Measurements from ENCODE around the gene PRKAR2B.
A peak's percentile ranks its signal among the peaks of the same experiment; 100 is the strongest.

Gene PRKAR2B

DNA sequence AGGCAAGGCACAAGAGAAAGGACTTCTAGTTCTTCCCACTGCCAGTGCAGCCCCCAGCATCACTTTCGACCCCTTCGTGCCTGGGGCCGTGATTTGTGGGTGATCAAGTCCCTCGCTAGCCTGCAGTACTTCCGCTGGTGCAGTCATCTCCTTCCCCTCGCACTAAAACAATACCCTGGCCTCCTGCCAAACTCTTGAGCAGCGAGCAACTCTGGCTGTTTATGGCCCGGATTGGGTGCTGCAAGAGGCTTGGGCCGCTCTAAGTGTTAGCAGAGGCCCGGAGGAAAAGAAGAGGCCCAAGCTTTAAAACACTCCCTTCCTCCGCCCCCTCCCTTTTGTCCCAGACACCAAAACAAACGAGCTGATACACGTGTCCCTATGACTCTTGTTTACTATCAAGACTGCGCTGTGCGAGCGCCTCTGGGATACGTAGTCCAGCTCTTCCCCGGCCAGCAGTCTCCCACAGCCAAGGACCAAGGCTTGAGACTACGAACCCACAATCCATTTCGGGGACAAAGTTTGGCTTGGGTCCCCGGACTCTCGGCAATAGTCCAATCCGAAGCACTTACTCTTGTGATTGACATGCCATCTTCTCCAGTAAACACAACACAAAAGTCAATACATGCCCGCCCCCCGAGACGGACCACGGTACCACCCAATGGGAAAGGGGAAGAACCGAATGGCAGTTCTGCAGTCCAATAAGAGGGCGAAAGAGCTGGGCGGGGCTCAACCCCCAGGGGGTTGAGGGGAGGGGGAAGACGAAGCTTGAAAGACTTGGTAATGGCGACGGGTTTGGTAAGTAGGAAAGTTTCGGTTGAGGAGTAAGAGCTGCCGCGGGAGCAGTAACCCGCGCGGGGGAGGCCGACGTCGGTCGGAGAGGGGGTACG is 124.0 kb downstream of the PRKAR2B start, which contains the start of gene HBP1:
Gene HBP1, plus strand, starts transcription at position 771 of the 887 bp plus-strand sequence. CDS start 10,891 bp downstream, outside the sequence.
- WGBS (ENCODE audit: insufficient coverage) = under 1% methylated on average over 36 of the region's 44 CpGs
- Histone ChIP-seq H3K4me1 (ENCODE audit: control extremely low read depth in 1 of 4, control insufficient read depth in 4 of 4, insufficient read depth in 4 of 4, low read length in 3 of 4) (peaks cover 14 to 27% (median 16%) of the 10 kb centered on the region in 4 experiments), H3K9me3 (ENCODE audit: control extremely low read depth in 1 of 5, control insufficient read depth in 4 of 5, insufficient read depth in 2 of 5, low read depth in 1 of 5, low read length in 4 of 5) (no peaks in the 10 kb centered on the region), H3K27me3 (replicated peaks in 2 of 5; ENCODE audit: control insufficient read depth in 4 of 5, insufficient read depth in 5 of 5, low read length in 4 of 5) (no peaks in the 10 kb centered on the region), H3K27ac (ENCODE audit: insufficient read depth in 1 of 2, low read depth in 1 of 2, low read length in 2 of 2, poor library complexity in 1 of 2, severe bottlenecking in 2 of 2) (peak within 1 kb of the TSS; percentile 97 to 99), H3K36me3 (ENCODE audit: control insufficient read depth in 4 of 4, insufficient read depth in 4 of 4, low read length in 3 of 4) (peaks cover 0 to 4% (median 2%) of the 10 kb centered on the region in 4 experiments), H3K4me3 (ENCODE audit: control insufficient read depth in 1 of 7, extremely low read depth in 1 of 7, insufficient read depth in 4 of 7, low read depth in 2 of 7, low read length in 6 of 7) (peak within 1 kb of the TSS; percentile 74 to 98 (median 90))
- POLR2A ChIA-PET = interaction anchor here (0.9 to 1.4 kb wide), 4 partner anchors 9 to 884 kb away, joined by 4 to 5 read pairs (median 4); partner anchors contain the start of gene NAMPT
- CTCF ChIA-PET = interaction anchor here (0.6 to 2.8 kb wide), 7 partner anchors 13 to 195 kb away, joined by 3 to 16 read pairs (median 6); no protein-coding TSS in a partner anchor
- DNase-seq = peak; percentile 100

DNA sequence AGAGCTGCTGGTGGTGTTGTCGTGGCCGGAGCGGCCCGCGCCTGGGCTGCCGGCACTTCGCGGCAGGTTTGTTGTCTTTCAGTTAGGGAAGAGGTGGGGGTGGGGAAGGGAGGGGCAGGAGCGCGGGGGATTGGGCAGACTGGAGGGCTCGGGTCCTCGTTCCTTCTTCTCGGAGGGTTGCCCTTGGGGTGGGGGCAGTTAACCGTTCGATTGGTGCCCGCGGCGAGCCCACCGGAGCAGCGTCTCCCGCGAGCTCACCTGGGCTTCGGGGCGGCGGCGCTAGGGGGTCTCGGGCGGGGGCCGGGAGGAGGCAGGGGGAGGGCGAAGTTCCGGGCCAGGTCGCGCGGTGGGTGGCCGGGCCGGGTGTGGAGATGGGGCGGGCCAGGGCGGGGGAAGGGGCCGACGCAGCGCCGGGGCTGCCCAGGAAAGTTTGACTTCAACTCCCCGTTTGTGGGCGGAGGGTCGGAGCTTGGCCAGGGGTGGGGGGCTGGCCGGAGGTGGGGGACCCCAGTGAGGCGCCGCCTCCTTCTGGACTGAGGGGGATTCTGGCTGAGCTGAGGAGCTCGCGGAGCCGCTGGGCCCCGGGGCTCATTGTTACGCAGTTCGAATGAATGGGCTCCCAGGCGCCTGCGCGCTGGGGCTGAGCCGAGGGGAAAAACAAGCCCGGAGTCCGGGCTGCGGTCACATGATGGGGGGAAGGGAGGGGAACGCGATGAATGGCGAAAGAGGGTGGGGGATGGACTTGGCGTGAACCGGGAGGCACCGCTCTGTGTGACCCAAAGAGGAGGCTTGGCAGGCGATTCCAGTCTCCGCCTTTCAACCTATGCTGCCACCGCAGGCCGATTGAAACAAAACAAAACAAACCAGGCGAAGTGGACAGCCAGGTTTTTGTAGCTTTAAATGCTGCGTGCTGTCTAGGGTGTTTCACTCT is 124.9 kb downstream of the PRKAR2B start:
- POLR2A ChIA-PET = interaction anchor here (0.6 to 1.4 kb wide), 6 partner anchors 11 to 885 kb away, joined by 3 to 9 read pairs (median 4); partner anchors contain the start of gene NAMPT
- H3K27me3 ChIP-seq (replicated peaks in 2 of 5; ENCODE audit: control insufficient read depth in 4 of 5, insufficient read depth in 5 of 5, low read length in 4 of 5) = no peaks in the 10 kb centered on the region
- CTCF ChIA-PET = interaction anchor here (1.4 to 2.8 kb wide), 4 partner anchors 12 to 22 kb away, joined by 6 to 16 read pairs (median 12); no protein-coding TSS in a partner anchor
- H3K9me3 ChIP-seq (ENCODE audit: control extremely low read depth in 1 of 5, control insufficient read depth in 4 of 5, insufficient read depth in 2 of 5, low read depth in 1 of 5, low read length in 4 of 5) = no peaks in the 10 kb centered on the region
- peaks cover 15 to 36% (median 22%) of the 10 kb centered on the region in 4 experiments for H3K4me1 ChIP-seq (ENCODE audit: control extremely low read depth in 1 of 4, control insufficient read depth in 4 of 4, insufficient read depth in 4 of 4, low read length in 3 of 4)
- peak; percentile 93 to 97 (median 96) for DNase-seq
- H3K36me3 ChIP-seq (ENCODE audit: control insufficient read depth in 4 of 4, insufficient read depth in 4 of 4, low read length in 3 of 4) = peaks cover 0 to 4% (median 2%) of the 10 kb centered on the region in 4 experiments
- WGBS (ENCODE audit: insufficient coverage) = 0% methylated on average over 52 of the region's 73 CpGs
- peak overlapping the region; percentile 74 to 98 (median 87) for H3K4me3 ChIP-seq (ENCODE audit: control insufficient read depth in 1 of 7, extremely low read depth in 1 of 7, insufficient read depth in 4 of 7, low read depth in 2 of 7, low read length in 6 of 7)
- H3K27ac ChIP-seq (ENCODE audit: insufficient read depth in 1 of 2, low read depth in 1 of 2, low read length in 2 of 2, poor library complexity in 1 of 2, severe bottlenecking in 2 of 2) = peak overlapping the region; percentile 97 to 99

DNA sequence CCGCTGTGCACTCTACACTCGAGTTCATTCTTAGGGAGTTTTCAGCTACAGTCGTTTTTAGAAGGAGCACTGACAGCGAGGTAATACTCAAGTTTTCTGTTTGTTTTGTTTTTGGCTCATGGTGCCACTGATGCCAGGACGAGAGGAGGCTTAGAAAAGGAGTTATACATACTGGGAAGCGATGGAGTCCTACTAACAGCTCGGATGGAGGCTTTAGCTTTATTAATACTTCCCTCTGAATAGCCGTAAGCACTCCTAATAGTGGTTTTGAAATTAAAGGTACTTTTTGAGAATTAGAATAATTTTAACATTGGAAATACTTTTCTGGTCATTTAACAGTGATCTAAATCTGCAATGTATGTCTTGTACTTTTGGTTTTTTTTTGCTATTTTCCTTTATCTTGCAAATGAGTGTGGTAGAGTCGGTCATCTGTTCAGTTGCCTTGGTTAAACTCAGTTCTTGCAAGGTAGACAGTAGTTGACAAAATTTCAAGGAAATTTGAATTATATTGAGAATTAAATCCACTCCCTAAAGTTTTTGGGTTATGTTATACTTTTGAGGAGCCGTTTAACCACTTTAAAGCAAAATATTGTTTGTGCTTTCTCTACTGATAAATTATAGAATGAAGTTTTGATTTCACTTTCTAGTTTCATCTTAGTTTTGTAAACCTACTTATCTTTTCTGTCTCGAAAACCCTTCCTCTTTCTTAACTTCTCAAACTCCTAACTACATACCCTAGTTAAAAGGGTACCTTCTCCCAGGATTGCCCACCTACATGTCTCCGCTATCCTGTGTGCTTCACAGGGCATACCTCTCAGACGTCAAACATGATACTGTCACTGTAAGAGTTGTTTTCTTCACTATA is 125.8 kb downstream of the PRKAR2B start:
- CTCF ChIA-PET = interaction anchor here (2.7 kb wide), 1 partner anchor 11 kb away, joined by 12 read pairs; no protein-coding TSS in a partner anchor
- WGBS (ENCODE audit: insufficient coverage) = 2% methylated on average over 7 of the region's 13 CpGs
- Histone ChIP-seq H3K4me1 (ENCODE audit: control extremely low read depth in 1 of 4, control insufficient read depth in 4 of 4, insufficient read depth in 4 of 4, low read length in 3 of 4) (peaks cover 17 to 43% (median 28%) of the 10 kb centered on the region in 4 experiments), H3K27me3 (replicated peaks in 2 of 5; ENCODE audit: control insufficient read depth in 4 of 5, insufficient read depth in 5 of 5, low read length in 4 of 5) (no peaks in the 10 kb centered on the region), H3K27ac (ENCODE audit: insufficient read depth in 1 of 2, low read depth in 1 of 2, low read length in 2 of 2, poor library complexity in 1 of 2, severe bottlenecking in 2 of 2) (peak overlapping the region; percentile 97 to 99), H3K9me3 (ENCODE audit: control extremely low read depth in 1 of 5, control insufficient read depth in 4 of 5, insufficient read depth in 2 of 5, low read depth in 1 of 5, low read length in 4 of 5) (no peaks in the 10 kb centered on the region), H3K4me3 (ENCODE audit: control insufficient read depth in 1 of 7, extremely low read depth in 1 of 7, insufficient read depth in 4 of 7, low read depth in 2 of 7, low read length in 6 of 7) (peak overlapping the region; percentile 74 to 98 (median 87)), H3K36me3 (ENCODE audit: control insufficient read depth in 4 of 4, insufficient read depth in 4 of 4, low read length in 3 of 4) (peaks cover 0 to 4% (median 3%) of the 10 kb centered on the region in 4 experiments)
- POLR2A ChIA-PET = interaction anchor here (0.6 to 1.4 kb wide), 4 partner anchors 10 to 96 kb away, joined by 3 to 9 read pairs (median 4); no protein-coding TSS in a partner anchor
- DNase-seq = peak in 2 of 3 donors; percentile 25 to 31

DNA sequence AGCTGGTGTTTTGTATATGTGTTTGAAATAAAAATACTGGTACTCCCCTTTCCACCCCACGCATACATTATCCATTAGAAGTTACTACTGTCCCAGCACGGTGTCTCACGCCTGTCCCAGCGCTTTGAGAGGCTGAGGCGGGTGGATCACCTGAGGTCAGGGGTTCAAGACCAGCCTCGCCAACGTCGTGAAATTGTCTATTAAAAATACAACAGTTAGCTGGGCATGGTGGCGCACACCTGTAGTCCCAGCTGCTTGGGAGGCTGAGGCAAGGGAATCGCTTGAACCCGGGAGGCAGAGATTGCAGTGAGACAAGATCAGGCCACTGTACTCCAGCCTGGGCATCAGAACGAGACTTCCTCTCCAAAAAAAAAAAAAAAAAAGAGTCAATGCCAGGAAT is 127.0 kb downstream of the PRKAR2B start:
- Histone ChIP-seq H3K4me3 (ENCODE audit: control insufficient read depth in 1 of 7, extremely low read depth in 1 of 7, insufficient read depth in 4 of 7, low read depth in 2 of 7, low read length in 6 of 7) (peak overlapping the region in 1 of 7 experiments; percentile 10), H3K27me3 (replicated peaks in 2 of 5; ENCODE audit: control insufficient read depth in 4 of 5, insufficient read depth in 5 of 5, low read length in 4 of 5) (no peaks in the 10 kb centered on the region), H3K4me1 (ENCODE audit: control extremely low read depth in 1 of 4, control insufficient read depth in 4 of 4, insufficient read depth in 4 of 4, low read length in 3 of 4) (peaks cover 17 to 43% (median 28%) of the 10 kb centered on the region in 4 experiments), H3K27ac (ENCODE audit: insufficient read depth in 1 of 2, low read depth in 1 of 2, low read length in 2 of 2, poor library complexity in 1 of 2, severe bottlenecking in 2 of 2) (no peak overlapping the region), H3K36me3 (ENCODE audit: control insufficient read depth in 4 of 4, insufficient read depth in 4 of 4, low read length in 3 of 4) (peaks cover 0 to 4% (median 3%) of the 10 kb centered on the region in 4 experiments), H3K9me3 (ENCODE audit: control extremely low read depth in 1 of 5, control insufficient read depth in 4 of 5, insufficient read depth in 2 of 5, low read depth in 1 of 5, low read length in 4 of 5) (no peaks in the 10 kb centered on the region)
- CTCF ChIA-PET = no interaction called here
- DNase-seq = no peak
- POLR2A ChIA-PET = no interaction called here
- 100% methylated on average over 6 of the region's 12 CpGs for WGBS (ENCODE audit: insufficient coverage)

DNA sequence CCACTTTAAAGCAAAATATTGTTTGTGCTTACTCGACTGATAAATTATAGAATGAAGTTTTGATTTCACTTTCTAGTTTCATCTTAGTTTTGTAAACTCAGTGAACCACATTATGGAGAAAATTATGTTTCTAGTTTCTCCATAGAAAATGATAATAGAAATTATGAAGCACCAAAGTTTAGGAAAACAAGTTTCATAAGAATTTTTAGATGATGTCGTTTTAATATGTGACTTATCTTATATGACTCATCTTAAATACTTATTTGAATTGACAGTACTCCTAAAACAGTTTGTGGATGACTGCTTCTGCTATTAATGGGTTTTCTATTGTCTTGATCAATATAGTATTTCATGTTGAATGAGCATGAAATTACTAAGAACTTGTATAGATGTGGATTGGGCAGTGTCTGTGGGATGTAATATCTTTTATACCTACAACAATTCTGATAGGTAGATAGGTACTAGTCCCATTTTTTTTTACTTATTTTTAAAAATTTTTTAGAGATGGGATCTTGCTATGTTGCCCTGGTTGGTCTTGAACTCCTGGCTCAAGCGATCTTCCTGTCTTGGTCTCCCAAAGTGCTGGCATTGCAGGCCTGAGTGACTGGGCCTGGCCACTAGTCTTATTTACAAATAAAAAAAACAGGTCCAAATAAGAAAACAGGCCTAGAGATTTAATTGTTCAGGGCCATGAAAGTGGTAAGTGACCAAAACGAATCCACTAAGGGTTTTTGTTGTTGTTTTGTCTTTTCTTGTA is 127.9 kb downstream of the PRKAR2B start:
- WGBS (ENCODE audit: insufficient coverage) = 80% methylated on average over 1 of the region's 4 CpGs
- DNase-seq = no peak
- Histone ChIP-seq H3K36me3 (ENCODE audit: control insufficient read depth in 4 of 4, insufficient read depth in 4 of 4, low read length in 3 of 4) (peaks cover 0 to 4% (median 3%) of the 10 kb centered on the region in 4 experiments), H3K9me3 (ENCODE audit: control extremely low read depth in 1 of 5, control insufficient read depth in 4 of 5, insufficient read depth in 2 of 5, low read depth in 1 of 5, low read length in 4 of 5) (no peaks in the 10 kb centered on the region), H3K4me1 (ENCODE audit: control extremely low read depth in 1 of 4, control insufficient read depth in 4 of 4, insufficient read depth in 4 of 4, low read length in 3 of 4) (peaks cover 17 to 43% (median 21%) of the 10 kb centered on the region in 4 experiments), H3K27me3 (replicated peaks in 2 of 5; ENCODE audit: control insufficient read depth in 4 of 5, insufficient read depth in 5 of 5, low read length in 4 of 5) (no peaks in the 10 kb centered on the region), H3K27ac (ENCODE audit: insufficient read depth in 1 of 2, low read depth in 1 of 2, low read length in 2 of 2, poor library complexity in 1 of 2, severe bottlenecking in 2 of 2) (no peak overlapping the region), H3K4me3 (ENCODE audit: control insufficient read depth in 1 of 7, extremely low read depth in 1 of 7, insufficient read depth in 4 of 7, low read depth in 2 of 7, low read length in 6 of 7) (no peak overlapping the region)
- CTCF ChIA-PET = interaction anchor here (2.1 kb wide), 1 partner anchor 10 kb away, joined by 7 read pairs; no protein-coding TSS in a partner anchor
- POLR2A ChIA-PET = no interaction called here
